HepG2 (cell line): ENCODE results near the gene FAM118B. TPM values are rescaled to one million over a fixed set of nuclear protein-coding genes. Genes with fewer than 3 reads are reported as not detected.

Experiments used
- ATAC-seq: fragments of 200-7000 bp; cut with Tn5 transposase; 3 replicates; pipeline ENCODE4 v1.9.1; 2020; ENCODE audit warnings: mild to moderate bottlenecking, moderate library complexity
- BruUV-seq: library from RNA; stranded (reverse); fragments of 400-500 nt; replicated peaks from 2 replicates; lab custom pipeline; 2021; lab: Mats Ljungman, UMichigan
- CTCF ChIA-PET: fragments of 300-600 bp; formaldehyde crosslinking; extraction: SDS; loops from one replicate; lab custom pipeline; 2021; ENCODE audit warnings: low total read pairs, inconsistent platforms, low intra/inter-chr PET ratio; lab: Yijun Ruan, JAX
- POLR2A ChIA-PET: fragments of 350-600 bp; sonication (Branson Sonifier 250); formaldehyde crosslinking; loops from one replicate; lab custom pipeline; 2020; ENCODE audit warnings: antibody characterized with exemption, inconsistent platforms; lab: Yijun Ruan, JAX
- DNase-seq: peaks from one replicate; pipeline ENCODE4 v3.0.0-alpha.2; 2015; ENCODE audit warnings: low spot score
- FAIRE-seq: peaks from 3 replicates; lab custom pipeline; 2011; peaks lifted over from hg19 to GRCh38; lab: Jason Lieb, UNC
- H2AFZ ChIP-seq: one replicate; pipeline ENCODE4 v1.6.1; 2011; ENCODE audit warnings: low read length, inconsistent platforms
- H3K27ac ChIP-seq: fragments of 300-600 bp; 3 replicates; pipeline ENCODE4 v1.8.0; 2011; ENCODE audit warnings: mixed run types, mild to moderate bottlenecking, mixed read lengths, low read length, inconsistent platforms; ENCODE audit not compliant: insufficient read depth; ENCODE audit errors: extremely low read length
- H3K27me3 ChIP-seq, 2 experiments: fragments of 200-600 bp in 1 of 2; 2 replicates in 1 of 2; 3 replicates in 1 of 2; pipeline versions ENCODE4 v1.6.0 to v1.8.0; 2011; ENCODE audit warnings: low read length in 2 of 2, mild to moderate bottlenecking in 2 of 2, moderate library complexity in 2 of 2, inconsistent platforms in 1 of 2; ENCODE audit not compliant: insufficient read depth in 2 of 2, control insufficient read depth in 1 of 2
- H3K36me3 ChIP-seq, 2 experiments: fragments of 200-600 bp in 1 of 2; replicated peaks in 1 of 2; 2 replicates in 1 of 2; 3 replicates in 1 of 2; pipeline versions ENCODE4 v1.5.1 to v1.8.0; 2011; ENCODE audit warnings: low read length in 2 of 2, inconsistent platforms in 1 of 2; ENCODE audit not compliant: insufficient read depth in 2 of 2, control insufficient read depth in 1 of 2
- H3K4me1 ChIP-seq: 2 replicates; pipeline ENCODE4 v1.5.1; 2012; ENCODE audit warnings: low read length, inconsistent platforms; ENCODE audit not compliant: insufficient read depth
- H3K4me2 ChIP-seq: 2 replicates; pipeline ENCODE4 v1.6.0; 2011; ENCODE audit warnings: low read depth, low read length, inconsistent platforms
- H3K4me3 ChIP-seq, 3 experiments: fragments of 200-600 bp in 1 of 3; sonication (generic), shearing (Covaris generic) in 1 of 3; replicated peaks in 1 of 3; 2 replicates each; pipeline ENCODE4 v1.5.1; 2011 to 2016; ENCODE audit warnings: low read length in 3 of 3, inconsistent platforms in 2 of 3, low read depth in 2 of 3, mild to moderate bottlenecking in 2 of 3, control low read depth in 1 of 3, mixed read lengths in 1 of 3; ENCODE audit not compliant: insufficient read depth in 1 of 3
- H3K79me2 ChIP-seq: one replicate; pipeline ENCODE4 v1.6.1; 2011; ENCODE audit warnings: low read length, inconsistent platforms; ENCODE audit not compliant: insufficient read depth
- H3K9ac ChIP-seq: 2 replicates; pipeline ENCODE4 v1.6.0; 2011; ENCODE audit warnings: mild to moderate bottlenecking, low read depth, low read length, inconsistent platforms; ENCODE audit not compliant: insufficient read depth
- H3K9me3 ChIP-seq: 2 replicates; pipeline ENCODE4 v1.5.1; 2012; ENCODE audit warnings: mild to moderate bottlenecking, low read length
- H4K20me1 ChIP-seq: 2 replicates; pipeline ENCODE4 v1.6.0; 2011; ENCODE audit warnings: inconsistent platforms, mild to moderate bottlenecking, low read length, moderate library complexity; ENCODE audit not compliant: insufficient read depth
- AGO1 ChIP-seq: fragments of 200-400 bp; formaldehyde crosslinking; IDR thresholded peaks from 2 replicates; pipeline ENCODE4 v1.6.1; 2017; ENCODE audit warnings: mild to moderate bottlenecking, low read depth, low read length, moderate library complexity; ENCODE audit not compliant: poor library complexity, severe bottlenecking
- E2F2 ChIP-seq: sonication (generic); formaldehyde crosslinking; IDR thresholded peaks from 2 replicates; pipeline ENCODE4 v1.4.0; 2020; ENCODE audit warnings: missing genetic modification reagents, borderline replicate concordance
- GABPA ChIP-seq, 2 experiments: IDR thresholded peaks; 2 replicates each; pipeline ENCODE4 v1.6.1; 2011 to 2016; ENCODE audit warnings: low read depth in 2 of 2, low read length in 1 of 2, missing biosample characterization in 1 of 2, missing genetic modification characterization in 1 of 2
- HOXA5 ChIP-seq: sonication (generic); formaldehyde crosslinking; IDR thresholded peaks from 2 replicates; pipeline ENCODE4 v1.4.0; 2020; ENCODE audit warnings: missing genetic modification reagents
- KDM5A ChIP-seq: fragments of 200-600 bp; sonication (generic); IDR thresholded peaks from 2 replicates; pipeline ENCODE4 v1.7.0; 2018; ENCODE audit warnings: antibody characterized with exemption, mild to moderate bottlenecking, low read length, borderline replicate concordance
- MNT ChIP-seq: fragments of 450-650 bp; IDR thresholded peaks from 2 replicates; pipeline ENCODE4 v1.6.1; 2016
- MYNN ChIP-seq: sonication (generic); formaldehyde crosslinking; IDR thresholded peaks from 2 replicates; pipeline ENCODE4 v1.4.0; 2020; ENCODE audit warnings: mild to moderate bottlenecking, low read depth, missing genetic modification reagents
- SMARCE1 ChIP-seq: fragments of 450-650 bp; IDR thresholded peaks from 2 replicates; pipeline ENCODE4 v1.6.1; 2017; ENCODE audit warnings: borderline replicate concordance
- THYN1 ChIP-seq: sonication (generic); formaldehyde crosslinking; IDR thresholded peaks from 2 replicates; pipeline ENCODE4 v1.8.1; 2023; ENCODE audit warnings: low read depth, mild to moderate bottlenecking, moderate library complexity, missing genetic modification reagents, borderline replicate concordance
- ZNF20 ChIP-seq: sonication (generic); formaldehyde crosslinking; IDR thresholded peaks from 2 replicates; pipeline ENCODE4 v1.4.0; 2020; ENCODE audit warnings: mild to moderate bottlenecking, moderate library complexity, missing genetic modification reagents
- ZNF292 ChIP-seq: sonication (generic); formaldehyde crosslinking; IDR thresholded peaks from 2 replicates; pipeline ENCODE4 v1.8.1; 2022; ENCODE audit warnings: mild to moderate bottlenecking, low read depth, missing genetic modification reagents, borderline replicate concordance
- ZNF598 ChIP-seq: sonication (generic); formaldehyde crosslinking; IDR thresholded peaks from 2 replicates; pipeline ENCODE4 v1.5.1; 2020; ENCODE audit warnings: mild to moderate bottlenecking, missing genetic modification reagents, borderline replicate concordance
- ZNF709 ChIP-seq: sonication (generic); formaldehyde crosslinking; IDR thresholded peaks from 2 replicates; pipeline ENCODE4 v1.5.0; 2020; ENCODE audit warnings: mild to moderate bottlenecking, missing genetic modification reagents
- WGBS: methylation state at CpG from one replicate; pipeline ENCODE4 v1.1.6; 2017; ENCODE audit warnings: low lambda C conversion rate; 5-methylcytosine and 5-hydroxymethylcytosine counted together
- in situ Hi-C: cut with HindIII; loops from 2 replicates; pipeline ENCODE4 v1.10.0; 2017; ENCODE audit warnings: low pct_unique_long_range_greater_than_20kb; ENCODE audit not compliant: extremely low pct_ligation_motif_present
- intact Hi-C: fragments of 100-400 bp; cut with micrococcal nuclease; formaldehyde crosslinking; loops from one replicate; pipeline ENCODE4 v1.10.0; 2022; ENCODE audit not compliant: unreplicated experiment
- polyA plus RNA-seq, 8 experiments: library from polyadenylated mRNA; depleted of rRNA in 3 of 8; stranded (reverse) in 7 of 8; unstranded in 1 of 8; fragments of >200 nt; fragmentation: Illumina TruSeq in 4 of 8; extraction: Trizol in 4 of 8; gene quantifications; 2 replicates each; pipeline versions ENCODE4 v1.2.1 to v1.2.3, GENCODE V29; 2011 to 2016; ENCODE audit warnings: low read depth in 4 of 8, missing spikeins in 1 of 8, mixed read lengths in 1 of 8; ENCODE audit not compliant: insufficient read depth in 1 of 8
- total RNA-seq, 5 experiments: library from RNA; depleted of rRNA; stranded (reverse); fragments of >200 nt; fragmentation: Illumina TruSeq; extraction: Trizol; gene quantifications; 2 replicates each; pipeline ENCODE4 v1.2.3, GENCODE V29; 2016; ENCODE audit warnings: low read depth in 1 of 5
- TF ChIP-seq, protein P1 (sequence below): IDR thresholded peaks from 2 replicates; pipeline ENCODE4 v1.6.1; 2016; ENCODE audit warnings: missing biosample characterization, missing genetic modification reagents, low read depth

Gene FAM118B
- total and polyA plus RNA-seq, 2 of the 13 experiments (the other 11 are each of a cell fraction or from before 2014, with no cell fraction given): 10.2 to 25.7 TPM

DNA sequence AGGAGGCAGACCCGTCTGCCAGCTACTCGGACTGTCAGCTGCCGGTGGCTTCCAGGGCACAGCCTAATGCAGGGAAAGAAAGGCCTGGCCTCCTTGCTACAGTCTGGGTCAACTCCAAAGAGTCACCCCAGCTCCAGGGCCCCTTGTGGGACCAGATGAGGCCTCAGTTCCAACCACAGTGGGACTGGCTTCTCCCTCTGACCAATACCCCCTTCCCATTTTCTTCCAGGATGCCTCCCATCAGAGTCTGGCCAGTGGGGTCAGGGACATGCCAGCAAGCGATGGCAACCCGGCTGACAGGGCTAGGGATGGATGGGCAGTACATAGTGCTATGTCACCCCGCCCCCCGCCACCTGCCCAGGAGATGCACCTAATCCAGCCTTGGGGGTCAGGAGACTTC is 36.8 kb upstream of the FAM118B start:
- no peak overlapping the region for H3K4me3 ChIP-seq
- H3K9ac ChIP-seq: no peak overlapping the region
- 96% methylated on average over 7 of the region's 7 CpGs for WGBS
- no peaks in the 10 kb centered on the region for H3K27me3 ChIP-seq
- intact Hi-C loops: no loop called here
- H3K79me2 ChIP-seq: no peaks in the 10 kb centered on the region
- H3K9me3 ChIP-seq: no peaks in the 10 kb centered on the region
- H3K4me2 ChIP-seq: no peak overlapping the region
- ATAC-seq (no peak), DNase-seq (no peak), FAIRE-seq (no peak)
- H3K27ac ChIP-seq: no peak overlapping the region
- H2AFZ ChIP-seq: no peak overlapping the region
- H3K4me1 ChIP-seq: peaks cover 33% of the 10 kb centered on the region
- in situ Hi-C loops: no loop called here
- POLR2A ChIA-PET: interaction anchor here (1.5 kb wide), 1 partner anchor 12 kb away, joined by 5 read pairs; no protein-coding TSS in a partner anchor
- CTCF ChIA-PET: no interaction called here
- H4K20me1 ChIP-seq: no peaks in the 10 kb centered on the region
- no peaks in the 10 kb centered on the region for H3K36me3 ChIP-seq
- TF ChIP-seq THYN1: no peak
- no peak for TF ChIP-seq ZNF709 (CRISPR knock-in tag)
- no TSS peak for BruUV-seq

GRCh38 chr11:126175393-126175792 is 36.2 kb upstream of the FAM118B start:
- POLR2A ChIA-PET: interaction anchor here (1.5 kb wide), 1 partner anchor 12 kb away, joined by 5 read pairs; no protein-coding TSS in a partner anchor
- DNase-seq (no peak), FAIRE-seq (no peak), ATAC-seq (no peak)
- Histone ChIP-seq H3K36me3 (no peaks in the 10 kb centered on the region), H3K27ac (no peak overlapping the region), H3K9me3 (no peaks in the 10 kb centered on the region), H3K4me3 (no peak overlapping the region), H3K27me3 (no peaks in the 10 kb centered on the region), H3K4me1 (peaks cover 33% of the 10 kb centered on the region), H3K4me2 (no peak overlapping the region), H3K9ac (no peak overlapping the region), H2AFZ (no peak overlapping the region), H3K79me2 (no peaks in the 10 kb centered on the region), H4K20me1 (no peaks in the 10 kb centered on the region)
- WGBS: 82% methylated on average over 6 of the region's 15 CpGs
- CTCF ChIA-PET: no interaction called here
- in situ Hi-C loops: no loop called here
- intact Hi-C loops: no loop called here
- BruUV-seq: no TSS peak
- TF ChIP-seq E2F2 (CRISPR knock-in tag) (no peak), KDM5A (no peak), GABPA (IDR thresholded peaks at IDR 0.05; ENCODE audit: low read depth, low read length) (no peak), GABPA (CRISPR knock-in tag; IDR thresholded peaks at IDR 0.05; ENCODE audit: low read depth) (no peak), SMARCE1 (no peak), AGO1 (no peak), MNT (no peak), ZNF598 (CRISPR knock-in tag) (no peak), ZNF292 (CRISPR knock-in tag) (no peak), ZNF20 (CRISPR knock-in tag) (no peak), MYNN (CRISPR knock-in tag) (no peak), HOXA5 (CRISPR knock-in tag) (no peak)
- TF ChIP-seq, protein P1, sequence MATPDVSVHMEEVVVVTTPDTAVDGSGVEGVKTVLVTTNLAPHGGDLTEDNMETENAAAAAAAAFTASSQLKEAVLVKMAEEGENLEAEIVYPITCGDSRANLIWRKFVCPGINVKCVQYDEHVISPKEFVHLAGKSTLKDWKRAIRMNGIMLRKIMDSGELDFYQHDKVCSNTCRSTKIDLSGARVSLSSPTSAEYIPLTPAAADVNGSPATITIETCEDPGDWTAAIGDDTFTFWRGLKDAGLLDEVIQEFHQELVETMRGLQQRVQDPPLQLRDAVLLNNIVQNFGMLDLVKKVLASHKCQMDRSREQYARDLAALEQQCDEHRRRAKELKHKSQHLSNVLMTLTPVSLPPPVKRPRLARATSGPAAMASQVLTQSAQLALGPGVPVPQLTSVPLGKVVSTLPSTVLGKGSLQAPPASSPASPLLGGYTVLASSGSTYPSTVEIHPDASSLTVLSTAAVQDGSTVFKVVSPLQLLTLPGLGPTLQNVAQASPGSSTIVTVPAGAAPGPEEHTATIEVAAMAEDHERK (CRISPR knock-in tag): no peak
